Right lobe of liver (tissue), 6 donors: ENCODE data around the gene MEI1. TPM values are rescaled to one million over a fixed set of nuclear protein-coding genes. Genes with fewer than 3 reads are reported as not detected.

Source experiments
- ATAC-seq, 4 donors: fragments of 200-7000 bp; cut with Tn5 transposase; one replicate each; pipeline ENCODE4 v1.9.1; 2020; ENCODE audit warnings: mild to moderate bottlenecking in 4 of 4, moderate library complexity in 4 of 4
- DNase-seq, 3 donors: peaks; one replicate each; pipeline ENCODE4 v3.0.0-alpha.2; 2020
- H3K27ac ChIP-seq, 3 donors: fragments of 200-600 bp; one replicate each; pipeline ENCODE4 v1.8.0; 2022
- H3K27me3 ChIP-seq, 2 donors: fragments of 200-600 bp; one replicate each; pipeline ENCODE4 v1.8.0; 2022
- H3K36me3 ChIP-seq, 4 donors: fragments of 200-600 bp; sonication (generic) in 1 of 4; one replicate each; pipeline versions ENCODE4 v1.5.1 to v1.8.0; 2017 to 2022; ENCODE audit warnings: control low read depth in 1 of 4
- H3K4me1 ChIP-seq, 4 donors: fragments of 200-600 bp; sonication (generic) in 1 of 4; one replicate each; pipeline versions ENCODE4 v1.5.1 to v1.8.0; 2017 to 2022; ENCODE audit warnings: control low read depth in 1 of 4
- H3K4me3 ChIP-seq, 3 donors: fragments of 200-600 bp; one replicate each; pipeline ENCODE4 v1.8.0; 2022
- H3K9me3 ChIP-seq, 4 donors: fragments of 200-600 bp; sonication (generic) in 1 of 4; one replicate each; pipeline versions ENCODE4 v1.5.1 to v1.8.0; 2017 to 2022; ENCODE audit warnings: control low read depth in 1 of 4
- CTCF ChIP-seq, 4 donors: fragments of 200-600 bp in 3 of 4; fragments of 450-650 bp in 1 of 4; IDR thresholded peaks; one replicate each; pipeline versions ENCODE4 v1.5.1 to v1.8.0; 2016 to 2022; ENCODE audit warnings: antibody characterized with exemption in 4 of 4, mild to moderate bottlenecking in 2 of 4
- POLR2A ChIP-seq: fragments of 450-650 bp; IDR thresholded peaks from one replicate; pipeline ENCODE4 v1.6.1; 2017; ENCODE audit warnings: antibody characterized with exemption, mild to moderate bottlenecking
- WGBS: methylation state at CpG from one replicate; pipeline ENCODE4 v1.1.6; 2018; ENCODE audit warnings: low coverage, low lambda C conversion rate; ENCODE audit not compliant: insufficient coverage; ENCODE audit errors: missing lambda C conversion rate; 5-methylcytosine and 5-hydroxymethylcytosine counted together
- intact Hi-C, 2 donors: fragments of 100-400 bp; cut with DNase I; formaldehyde crosslinking; loops; one replicate each; pipeline versions ENCODE4 v1.11.2 to v1.14.1; 2022
- total RNA-seq, 6 experiments: library from RNA; depleted of rRNA in 2 of 6; stranded (reverse); fragments of >200 nt in 2 of 6; fragmentation: NEBNext Ultra II Directional in 3 of 6; extraction: Animal tissue kit (Norgen Biotek cat#: 25700) in 3 of 6; gene quantifications; one replicate each; pipeline versions ENCODE4 v1.1.0 to v1.2.4, GENCODE V29; 2016 to 2023
- donor health status: DM: no; HTN: yes; CAD: no.
- donor health status: DM: no; HTN: no; CAD: no.
- donor health status: DM: no; HTN: no; CAD: no.
- donor health status: DM: no; HTN: yes; CAD: no.
- donor health status: DM: no; HTN: yes; CAD: no.

The MEI1 gene
- total RNA-seq, 6 experiments from 2014 or later: 0.37 to 1.0 (median 0.60) TPM

- TF ChIP-seq POLR2A (no peak), CTCF (IDR thresholded peaks at IDR 0.05) (no peak)
- Histone ChIP-seq H3K27me3 (no peaks in the 10 kb centered on the region), H3K9me3 (no peaks in the 10 kb centered on the region), H3K4me1 (no peaks in the 10 kb centered on the region), H3K36me3 (no peaks in the 10 kb centered on the region), H3K27ac (no peak overlapping the region), H3K4me3 (no peak overlapping the region)
- ATAC-seq (no peak), DNase-seq (no peak)
- 88% methylated on average over 4 of the region's 4 CpGs for WGBS
- intact Hi-C loops: no loop called here
Measured at GRCh38 chr22:41772198-41772597, 72.9 kb downstream of the MEI1 start.

- H3K27me3 ChIP-seq: no peaks in the 10 kb centered on the region
- no peaks in the 10 kb centered on the region for H3K4me1 ChIP-seq
- H3K36me3 ChIP-seq: no peaks in the 10 kb centered on the region
- DNase-seq: no peak
- no peak overlapping the region for H3K27ac ChIP-seq
- no peak overlapping the region for H3K4me3 ChIP-seq
- no peaks in the 10 kb centered on the region for H3K9me3 ChIP-seq
- ATAC-seq: peak in 1 of 4 donors; percentile 56
- TF ChIP-seq CTCF (IDR thresholded peaks at IDR 0.05) (no peak), POLR2A (no peak)
- intact Hi-C loops: no loop called here
Measured at GRCh38 chr22:41772645-41773044, 73.3 kb downstream of the MEI1 start.

GRCh38 chr22:41775338-41775737 is 76.0 kb downstream of the MEI1 start:
- Histone ChIP-seq H3K27ac (no peak overlapping the region), H3K4me3 (no peak overlapping the region), H3K4me1 (no peaks in the 10 kb centered on the region), H3K27me3 (no peaks in the 10 kb centered on the region), H3K9me3 (no peaks in the 10 kb centered on the region), H3K36me3 (no peaks in the 10 kb centered on the region)
- TF ChIP-seq POLR2A (no peak), CTCF (IDR thresholded peaks at IDR 0.05) (no peak)
- intact Hi-C loops: no loop called here
- no peak for DNase-seq
- ATAC-seq: no peak
- 80% methylated on average over 2 of the region's 5 CpGs for WGBS

- Histone ChIP-seq H3K4me3 (no peak overlapping the region), H3K27ac (no peak overlapping the region), H3K27me3 (no peaks in the 10 kb centered on the region), H3K4me1 (no peaks in the 10 kb centered on the region), H3K36me3 (no peaks in the 10 kb centered on the region), H3K9me3 (no peaks in the 10 kb centered on the region)
- 100% methylated on average over 1 of the region's 4 CpGs for WGBS
- intact Hi-C loops: no loop called here
- ATAC-seq (no peak), DNase-seq (no peak)
- no peak for TF ChIP-seq POLR2A
- no peak for TF ChIP-seq CTCF (IDR thresholded peaks at IDR 0.05)
Measured at GRCh38 chr22:41775976-41776375, 76.7 kb downstream of the MEI1 start.

GRCh38 chr22:41776381-41776780 is 77.1 kb downstream of the MEI1 start:
- no peak for DNase-seq
- H3K27me3 ChIP-seq: no peaks in the 10 kb centered on the region
- no peak for ATAC-seq
- TF ChIP-seq CTCF (IDR thresholded peaks at IDR 0.05): no peak
- no peak for TF ChIP-seq POLR2A
- no peaks in the 10 kb centered on the region for H3K4me1 ChIP-seq
- 100% methylated on average over 1 of the region's 3 CpGs for WGBS
- H3K4me3 ChIP-seq: no peak overlapping the region
- H3K9me3 ChIP-seq: no peaks in the 10 kb centered on the region
- no peaks in the 10 kb centered on the region for H3K36me3 ChIP-seq
- intact Hi-C loops: no loop called here
- no peak overlapping the region for H3K27ac ChIP-seq
